SKM-1 (cell line): Measurements from ENCODE around the gene PIK3CD.

Experiments
- DNase-seq: peaks from one replicate; lab custom pipeline; 2025; ENCODE audit not compliant: unreplicated experiment; lab: John Stamatoyannopoulos, UW

Gene PIK3CD

DNA sequence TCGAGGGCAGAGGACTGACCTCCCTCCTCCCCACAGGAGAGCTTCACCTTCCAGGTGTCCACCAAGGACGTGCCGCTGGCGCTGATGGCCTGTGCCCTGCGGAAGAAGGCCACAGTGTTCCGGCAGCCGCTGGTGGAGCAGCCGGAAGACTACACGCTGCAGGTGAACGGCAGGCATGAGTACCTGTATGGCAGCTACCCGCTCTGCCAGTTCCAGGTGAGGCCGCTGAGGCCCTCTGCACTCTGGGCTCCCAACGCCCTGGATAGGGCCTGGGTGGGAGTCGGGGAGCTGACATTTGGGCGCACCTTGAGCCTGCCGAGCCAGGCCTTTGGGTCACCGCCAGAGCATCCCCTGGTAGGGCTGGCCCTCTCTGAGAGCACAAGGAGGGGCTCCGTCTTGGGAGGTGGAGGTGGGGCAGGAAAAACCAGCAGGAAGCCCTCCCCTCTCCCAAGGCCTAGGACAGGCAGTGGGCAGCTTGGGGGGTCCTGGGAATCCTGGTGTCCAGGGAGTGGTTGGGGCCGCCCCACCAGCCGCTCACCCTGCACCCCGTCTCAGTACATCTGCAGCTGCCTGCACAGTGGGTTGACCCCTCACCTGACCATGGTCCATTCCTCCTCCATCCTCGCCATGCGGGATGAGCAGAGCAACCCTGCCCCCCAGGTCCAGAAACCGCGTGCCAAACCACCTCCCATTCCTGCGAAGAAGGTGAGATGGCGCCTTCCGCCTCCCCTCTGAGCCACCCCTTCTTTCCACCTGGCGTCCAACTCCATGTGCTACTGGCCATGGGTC lies 65.1 kb downstream of the PIK3CD start:
- no peak for DNase-seq

DNA sequence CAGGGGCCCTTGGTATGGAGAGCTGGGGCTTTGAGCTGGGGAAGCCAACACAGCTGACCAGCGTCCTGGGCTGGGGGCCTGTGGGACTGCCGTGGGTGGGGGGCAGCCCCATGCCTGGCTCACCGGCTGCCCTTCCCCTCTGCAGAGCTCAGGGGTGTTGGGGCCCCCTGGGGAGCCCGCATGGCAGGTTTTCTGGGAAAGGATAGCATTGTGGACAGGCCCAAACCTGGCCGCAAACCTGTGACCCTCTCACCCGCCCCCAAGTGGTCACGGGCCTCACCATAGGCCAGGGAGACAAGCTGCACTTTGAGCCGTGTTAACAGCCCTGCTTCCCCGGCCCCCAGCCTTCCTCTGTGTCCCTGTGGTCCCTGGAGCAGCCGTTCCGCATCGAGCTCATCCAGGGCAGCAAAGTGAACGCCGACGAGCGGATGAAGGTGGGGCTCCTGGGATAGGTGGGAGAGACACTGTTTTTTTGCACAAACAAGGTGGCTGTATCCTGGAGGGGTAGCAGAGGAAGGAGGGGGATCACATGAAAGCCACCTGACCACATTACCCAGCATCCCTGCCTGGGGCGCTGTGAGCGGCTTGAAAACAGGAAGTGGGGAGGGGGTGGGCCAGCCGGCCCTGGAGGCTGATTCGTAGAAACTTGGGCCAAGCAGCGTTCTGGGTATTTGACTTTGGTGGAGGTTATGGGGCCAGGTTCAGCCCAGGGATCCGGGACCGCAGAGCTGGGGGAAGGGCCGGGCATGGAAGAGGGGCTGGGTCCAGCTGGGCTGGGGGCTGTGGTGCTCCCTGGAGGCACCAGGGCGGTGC lies 65.9 kb downstream of the PIK3CD start:
- no peak for DNase-seq

DNA sequence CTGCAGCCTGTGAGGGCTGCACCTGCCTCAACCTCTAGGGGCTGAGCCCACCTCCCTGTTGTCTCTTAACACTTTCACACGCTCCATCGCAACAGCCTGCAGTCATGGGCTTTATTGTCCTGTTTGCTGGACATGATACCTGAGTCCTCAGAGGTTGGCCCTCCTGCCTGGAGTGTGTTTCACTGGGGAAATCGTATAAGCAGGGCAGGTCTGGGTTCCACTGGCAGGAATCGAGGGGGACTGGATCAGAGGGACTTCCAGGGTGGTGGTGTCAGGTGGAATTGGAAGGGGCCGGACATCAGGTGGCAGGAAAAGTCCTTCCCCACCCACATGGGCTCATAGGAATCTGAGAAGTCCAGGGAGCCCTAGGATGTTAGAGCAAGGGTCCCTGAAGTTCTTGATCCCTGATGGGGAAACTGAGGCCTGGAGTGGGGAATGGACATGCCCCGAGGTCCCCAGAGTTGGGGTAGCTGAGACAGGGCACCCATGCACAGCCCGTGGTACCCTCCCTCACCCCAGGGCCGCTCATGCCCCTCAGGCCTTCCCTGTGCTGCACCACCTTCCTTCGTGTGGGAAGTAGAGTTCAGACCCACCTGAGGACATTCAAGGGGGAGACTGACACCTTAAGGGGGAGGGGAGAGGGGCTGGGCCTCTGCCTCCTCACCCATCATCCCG lies 66.6 kb downstream of the PIK3CD start:
- DNase-seq, result no peak

DNA sequence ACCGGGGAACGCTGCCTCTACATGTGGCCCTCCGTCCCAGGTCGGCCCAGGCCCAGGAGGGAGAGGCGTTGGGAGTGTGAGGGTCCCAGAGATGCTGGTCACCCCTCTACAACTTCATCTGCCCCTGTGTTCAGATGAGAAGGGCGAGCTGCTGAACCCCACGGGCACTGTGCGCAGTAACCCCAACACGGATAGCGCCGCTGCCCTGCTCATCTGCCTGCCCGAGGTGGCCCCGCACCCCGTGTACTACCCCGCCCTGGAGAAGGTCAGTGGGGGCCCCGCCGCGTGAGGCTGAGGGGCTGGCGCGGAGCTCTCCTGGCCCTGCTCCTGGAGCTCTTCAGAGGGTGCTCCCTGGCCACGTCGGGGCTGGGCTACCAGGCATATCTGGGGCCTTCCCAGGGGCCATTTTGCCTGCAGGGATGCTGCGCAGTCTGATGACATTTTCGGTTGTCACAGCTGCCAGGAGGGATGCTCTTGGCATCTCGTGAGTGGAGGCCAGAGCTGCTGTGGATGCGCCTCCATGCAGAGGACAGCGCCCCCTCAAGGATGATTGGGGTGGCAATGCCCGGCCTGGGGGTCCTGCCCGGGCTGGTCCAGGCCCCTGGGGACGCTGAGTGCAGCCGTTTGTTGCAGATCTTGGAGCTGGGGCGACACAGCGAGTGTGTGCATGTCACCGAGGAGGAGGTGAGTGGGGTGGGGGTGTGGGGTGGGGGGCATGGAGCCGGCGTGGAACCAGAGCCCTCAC lies 68.6 kb downstream of the PIK3CD start:
- DNase-seq, result no peak

DNA sequence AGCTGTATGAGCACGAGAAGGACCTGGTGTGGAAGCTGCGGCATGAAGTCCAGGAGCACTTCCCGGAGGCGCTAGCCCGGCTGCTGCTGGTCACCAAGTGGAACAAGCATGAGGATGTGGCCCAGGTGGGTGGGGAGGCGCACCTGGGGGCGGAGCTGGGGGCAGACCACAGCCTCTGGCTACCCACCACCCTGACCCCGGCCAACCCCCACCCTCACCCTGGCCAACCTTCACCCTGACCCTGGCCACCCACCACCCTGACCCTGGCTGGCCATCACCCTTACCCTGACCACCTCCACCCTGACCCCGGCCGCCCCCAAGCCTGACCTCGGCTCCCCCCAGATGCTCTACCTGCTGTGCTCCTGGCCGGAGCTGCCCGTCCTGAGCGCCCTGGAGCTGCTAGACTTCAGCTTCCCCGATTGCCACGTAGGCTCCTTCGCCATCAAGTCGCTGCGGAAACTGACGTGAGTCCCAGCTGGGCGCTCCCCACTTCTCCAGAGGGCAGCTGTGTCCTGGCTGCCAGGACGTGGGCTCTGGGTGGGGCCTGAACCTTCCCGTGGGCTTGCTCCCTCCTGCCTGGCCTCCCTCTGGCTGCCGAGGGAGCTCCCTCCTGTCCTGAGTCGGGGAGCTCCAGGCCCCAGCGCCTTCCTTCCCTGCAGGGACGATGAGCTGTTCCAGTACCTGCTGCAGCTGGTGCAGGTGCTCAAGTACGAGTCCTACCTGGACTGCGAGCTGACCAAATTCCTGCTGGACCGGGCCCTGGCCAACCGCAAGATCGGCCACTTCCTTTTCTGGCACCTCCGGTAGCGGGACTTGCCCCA lies 69.5 kb downstream of the PIK3CD start:
- no peak for DNase-seq

DNA sequence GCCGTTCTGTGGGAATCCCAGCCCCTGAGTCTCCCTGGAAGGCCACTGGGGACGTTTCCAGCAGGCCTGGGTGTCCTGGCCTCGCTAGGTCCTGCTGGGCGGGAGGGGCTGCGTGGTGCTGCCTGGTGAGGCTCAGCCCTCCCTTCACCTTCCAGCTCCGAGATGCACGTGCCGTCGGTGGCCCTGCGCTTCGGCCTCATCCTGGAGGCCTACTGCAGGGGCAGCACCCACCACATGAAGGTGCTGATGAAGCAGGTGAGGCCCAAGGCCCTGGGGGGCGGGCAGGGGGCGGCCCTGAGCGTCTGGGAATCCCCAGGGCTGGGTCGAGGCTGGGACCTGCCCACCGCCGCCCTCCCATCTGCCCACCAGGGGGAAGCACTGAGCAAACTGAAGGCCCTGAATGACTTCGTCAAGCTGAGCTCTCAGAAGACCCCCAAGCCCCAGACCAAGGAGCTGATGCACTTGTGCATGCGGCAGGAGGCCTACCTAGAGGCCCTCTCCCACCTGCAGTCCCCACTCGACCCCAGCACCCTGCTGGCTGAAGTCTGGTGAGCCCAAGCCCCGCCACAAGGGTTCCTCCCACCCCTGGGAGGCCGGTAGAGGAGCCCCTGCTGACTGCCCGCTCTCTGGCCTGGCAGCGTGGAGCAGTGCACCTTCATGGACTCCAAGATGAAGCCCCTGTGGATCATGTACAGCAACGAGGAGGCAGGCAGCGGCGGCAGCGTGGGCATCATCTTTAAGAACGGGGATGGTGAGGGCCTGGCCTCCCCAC lies 70.3 kb downstream of the PIK3CD start:
- no peak for DNase-seq

DNA sequence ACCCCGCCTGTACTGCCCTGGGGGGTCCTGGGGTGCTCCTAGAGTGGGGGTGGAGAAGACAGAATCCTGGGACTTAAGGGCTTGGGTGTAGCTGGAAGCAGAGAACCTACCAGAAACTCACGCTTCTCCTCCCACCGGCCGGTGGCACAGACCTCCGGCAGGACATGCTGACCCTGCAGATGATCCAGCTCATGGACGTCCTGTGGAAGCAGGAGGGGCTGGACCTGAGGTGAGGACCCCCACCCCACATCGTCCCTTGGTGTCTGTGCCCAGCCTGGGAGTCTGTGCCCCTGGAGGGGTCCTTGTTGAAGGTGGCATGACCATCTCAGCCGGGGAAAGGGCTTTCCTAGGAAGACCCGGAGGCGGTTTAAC lies 70.8 kb downstream of the PIK3CD start:
- no peak for DNase-seq

DNA sequence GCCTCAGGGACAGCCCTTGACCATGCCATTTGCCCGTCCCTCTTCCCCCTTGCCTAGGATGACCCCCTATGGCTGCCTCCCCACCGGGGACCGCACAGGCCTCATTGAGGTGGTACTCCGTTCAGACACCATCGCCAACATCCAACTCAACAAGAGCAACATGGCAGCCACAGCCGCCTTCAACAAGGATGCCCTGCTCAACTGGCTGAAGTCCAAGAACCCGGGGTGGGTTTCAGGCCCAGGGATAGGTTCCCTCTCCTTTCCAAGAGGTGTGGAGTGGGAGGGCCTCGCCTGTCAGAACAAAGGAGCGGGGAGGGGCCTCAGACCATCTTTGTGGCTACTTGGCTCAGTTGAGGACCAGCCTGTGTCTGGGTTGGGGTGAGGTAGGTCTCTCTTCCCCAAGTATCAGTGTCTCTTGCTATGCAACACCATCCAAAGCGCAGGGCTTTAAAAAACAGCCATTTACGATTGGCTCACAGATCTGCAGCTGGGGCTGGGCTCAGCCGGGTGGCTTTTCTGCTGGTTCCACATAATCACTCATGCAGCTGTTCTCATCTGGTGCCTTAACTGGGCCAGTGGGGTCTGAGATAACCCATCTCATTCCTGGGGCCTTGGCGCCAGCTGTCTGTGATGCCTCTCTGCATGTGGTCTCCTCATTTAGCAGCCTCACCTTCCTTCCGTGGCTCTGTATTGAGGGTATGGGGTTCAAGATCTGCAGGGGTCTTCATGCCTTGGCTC lies 71.7 kb downstream of the PIK3CD start:
- DNase-seq, result no peak

DNA sequence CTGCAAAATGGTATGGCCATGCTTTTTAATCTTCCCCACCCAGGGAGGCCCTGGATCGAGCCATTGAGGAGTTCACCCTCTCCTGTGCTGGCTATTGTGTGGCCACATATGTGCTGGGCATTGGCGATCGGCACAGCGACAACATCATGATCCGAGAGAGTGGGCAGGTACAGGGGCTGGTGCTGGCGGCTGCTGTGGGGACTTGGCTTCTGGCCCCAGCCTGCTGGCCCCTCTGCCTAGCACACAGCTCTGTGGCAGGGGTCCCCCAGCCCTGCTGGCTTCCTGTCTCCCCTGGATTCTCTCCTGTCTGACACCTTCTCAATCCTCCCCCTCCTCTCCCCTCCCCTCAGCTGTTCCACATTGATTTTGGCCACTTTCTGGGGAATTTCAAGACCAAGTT lies 72.4 kb downstream of the PIK3CD start:
- no peak for DNase-seq

DNA sequence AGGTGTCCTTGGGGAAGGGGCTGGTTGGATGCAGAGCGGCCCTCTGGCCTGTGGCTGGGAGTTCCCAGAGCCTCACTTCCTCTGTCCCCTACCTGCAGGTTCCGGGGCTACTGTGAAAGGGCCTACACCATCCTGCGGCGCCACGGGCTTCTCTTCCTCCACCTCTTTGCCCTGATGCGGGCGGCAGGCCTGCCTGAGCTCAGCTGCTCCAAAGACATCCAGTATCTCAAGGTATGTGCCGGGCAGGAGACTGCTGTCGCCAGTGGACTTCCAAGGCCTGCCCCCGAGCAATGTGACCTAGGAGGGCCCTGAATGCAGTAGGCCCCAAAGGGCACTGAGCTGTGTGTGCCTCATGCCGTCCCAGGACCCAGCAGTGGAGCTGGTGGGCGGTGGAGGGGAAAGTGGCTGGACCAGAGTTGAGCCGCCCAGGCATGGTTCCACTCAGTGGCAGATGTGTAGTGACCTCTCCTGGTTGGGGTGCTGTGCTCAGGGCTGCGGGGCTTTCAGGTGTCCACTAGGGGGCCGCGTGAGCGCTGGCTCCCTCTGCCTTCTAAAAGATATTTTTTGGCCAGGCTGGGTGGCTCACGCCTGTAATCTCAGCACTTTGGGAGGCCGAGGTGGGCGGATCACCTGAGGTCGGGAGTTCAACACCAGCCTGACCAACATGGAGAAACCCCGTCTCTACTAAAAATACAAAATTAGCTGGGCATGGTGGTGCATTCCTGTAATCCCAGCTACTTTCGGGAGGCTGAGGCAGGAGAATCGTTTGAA lies 73.4 kb downstream of the PIK3CD start:
- peak; percentile 54 for DNase-seq

DNA sequence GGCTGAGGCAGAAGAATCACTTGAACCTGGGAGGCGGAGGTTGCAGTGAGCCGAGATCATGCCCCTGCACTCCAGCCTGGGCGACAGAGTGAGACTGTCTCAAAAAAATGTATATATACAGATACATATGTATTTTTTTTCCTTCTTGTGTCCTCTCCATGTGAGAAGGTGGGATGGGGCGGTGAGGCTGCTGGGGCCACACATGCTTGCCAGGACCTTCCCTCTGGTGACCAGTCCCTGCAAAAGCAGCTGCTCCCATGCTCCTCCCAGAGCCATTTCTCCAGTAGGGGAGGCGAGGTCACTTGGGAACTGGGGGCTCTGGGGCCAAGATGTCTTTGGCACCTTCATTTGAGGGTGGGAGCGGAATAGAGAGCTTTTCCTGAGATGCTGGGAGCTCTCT lies 74.9 kb downstream of the PIK3CD start:
- no peak for DNase-seq

DNA sequence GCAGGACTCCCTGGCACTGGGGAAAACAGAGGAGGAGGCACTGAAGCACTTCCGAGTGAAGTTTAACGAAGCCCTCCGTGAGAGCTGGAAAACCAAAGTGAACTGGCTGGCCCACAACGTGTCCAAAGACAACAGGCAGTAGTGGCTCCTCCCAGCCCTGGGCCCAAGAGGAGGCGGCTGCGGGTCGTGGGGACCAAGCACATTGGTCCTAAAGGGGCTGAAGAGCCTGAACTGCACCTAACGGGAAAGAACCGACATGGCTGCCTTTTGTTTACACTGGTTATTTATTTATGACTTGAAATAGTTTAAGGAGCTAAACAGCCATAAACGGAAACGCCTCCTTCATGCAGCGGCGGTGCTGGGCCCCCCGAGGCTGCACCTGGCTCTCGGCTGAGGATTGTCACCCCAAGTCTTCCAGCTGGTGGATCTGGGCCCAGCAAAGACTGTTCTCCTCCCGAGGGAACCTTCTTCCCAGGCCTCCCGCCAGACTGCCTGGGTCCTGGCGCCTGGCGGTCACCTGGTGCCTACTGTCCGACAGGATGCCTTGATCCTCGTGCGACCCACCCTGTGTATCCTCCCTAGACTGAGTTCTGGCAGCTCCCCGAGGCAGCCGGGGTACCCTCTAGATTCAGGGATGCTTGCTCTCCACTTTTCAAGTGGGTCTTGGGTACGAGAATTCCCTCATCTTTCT lies 75.5 kb downstream of the PIK3CD start:
- no peak for DNase-seq

DNA sequence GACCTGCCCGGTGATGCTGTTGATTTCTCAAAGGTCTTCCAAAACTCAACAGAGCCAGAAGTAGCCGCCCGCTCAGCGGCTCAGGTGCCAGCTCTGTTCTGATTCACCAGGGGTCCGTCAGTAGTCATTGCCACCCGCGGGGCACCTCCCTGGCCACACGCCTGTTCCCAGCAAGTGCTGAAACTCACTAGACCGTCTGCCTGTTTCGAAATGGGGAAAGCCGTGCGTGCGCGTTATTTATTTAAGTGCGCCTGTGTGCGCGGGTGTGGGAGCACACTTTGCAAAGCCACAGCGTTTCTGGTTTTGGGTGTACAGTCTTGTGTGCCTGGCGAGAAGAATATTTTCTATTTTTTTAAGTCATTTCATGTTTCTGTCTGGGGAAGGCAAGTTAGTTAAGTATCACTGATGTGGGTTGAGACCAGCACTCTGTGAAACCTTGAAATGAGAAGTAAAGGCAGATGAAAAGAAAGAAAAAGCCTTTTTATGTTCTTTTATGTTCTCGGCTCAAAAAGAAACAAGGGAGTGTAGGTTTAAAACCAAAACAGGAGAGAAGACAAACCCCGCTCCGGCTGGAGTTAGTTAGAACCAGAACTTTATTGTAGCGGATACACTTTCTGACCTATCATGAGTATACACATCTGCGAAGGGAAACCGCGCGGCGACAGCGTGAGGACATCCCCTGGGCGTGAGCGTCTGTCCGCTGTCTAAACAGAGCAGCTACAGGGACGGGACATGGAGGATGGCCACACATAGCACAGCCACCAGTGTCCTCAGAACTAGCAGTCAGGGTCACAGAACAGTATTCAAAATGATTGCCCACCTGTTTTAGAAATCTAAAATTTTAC lies 77.1 kb downstream of the PIK3CD start:
- no peak for DNase-seq

DNA sequence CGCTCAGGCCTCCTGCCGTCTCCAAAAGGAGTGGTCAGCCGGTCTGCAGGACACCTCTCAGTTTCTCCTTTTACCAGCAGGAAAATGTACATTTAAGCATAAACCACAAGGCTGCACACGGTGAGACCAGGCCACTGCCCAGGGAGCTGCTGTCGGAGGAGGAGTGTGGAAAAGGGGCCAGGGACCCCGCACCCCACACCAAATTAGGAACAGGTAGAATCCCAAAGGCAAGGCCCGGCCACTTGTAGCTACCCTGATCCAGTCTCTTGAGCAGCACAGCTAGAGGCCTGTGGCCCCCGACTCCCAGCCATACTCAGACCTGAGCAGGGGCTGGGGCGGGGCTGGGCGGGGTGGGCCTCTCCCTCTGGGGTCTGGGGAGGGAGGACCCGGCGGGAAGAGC lies 78.0 kb downstream of the PIK3CD start:
- DNase-seq, result no peak

DNA sequence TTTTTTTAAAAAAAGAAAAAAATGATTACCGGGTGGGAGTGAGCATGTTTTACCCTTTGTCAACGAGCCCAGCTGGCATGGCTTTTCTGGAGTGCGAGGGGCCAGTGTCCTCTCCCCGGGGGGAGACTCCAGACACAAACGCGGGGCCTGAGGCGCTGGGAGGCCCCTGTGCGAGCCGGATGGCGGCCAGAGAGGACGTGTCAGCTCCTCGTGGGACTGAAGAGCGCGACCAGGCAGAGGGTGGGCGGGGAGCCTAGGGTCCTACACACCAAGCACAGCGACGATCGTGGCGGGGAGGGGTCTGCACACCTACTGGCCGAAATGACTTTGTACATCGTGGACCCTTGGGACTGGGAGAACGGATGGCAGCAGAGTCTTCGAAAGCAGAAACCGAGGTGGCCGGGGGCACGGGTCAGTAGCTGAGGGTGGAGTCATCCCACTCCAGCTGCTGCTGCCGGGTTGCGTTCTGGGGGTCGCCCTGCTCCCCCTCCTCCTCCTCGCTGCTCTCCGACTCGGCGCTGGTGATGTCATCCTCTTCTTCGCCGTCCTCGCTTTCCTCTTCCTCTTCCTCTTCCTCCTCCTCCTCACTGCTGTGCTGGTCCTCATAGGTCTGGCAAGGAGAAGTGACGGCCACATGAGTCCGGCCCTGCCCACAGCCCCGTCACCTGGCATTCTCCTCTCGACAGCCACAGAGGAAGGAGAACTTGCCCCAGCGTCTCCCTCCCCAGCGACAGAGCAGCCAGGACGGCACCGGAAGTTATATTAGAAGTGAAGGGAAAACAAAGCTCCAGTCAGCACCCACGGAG lies 78.8 kb downstream of the PIK3CD start:
- no peak for DNase-seq

DNA sequence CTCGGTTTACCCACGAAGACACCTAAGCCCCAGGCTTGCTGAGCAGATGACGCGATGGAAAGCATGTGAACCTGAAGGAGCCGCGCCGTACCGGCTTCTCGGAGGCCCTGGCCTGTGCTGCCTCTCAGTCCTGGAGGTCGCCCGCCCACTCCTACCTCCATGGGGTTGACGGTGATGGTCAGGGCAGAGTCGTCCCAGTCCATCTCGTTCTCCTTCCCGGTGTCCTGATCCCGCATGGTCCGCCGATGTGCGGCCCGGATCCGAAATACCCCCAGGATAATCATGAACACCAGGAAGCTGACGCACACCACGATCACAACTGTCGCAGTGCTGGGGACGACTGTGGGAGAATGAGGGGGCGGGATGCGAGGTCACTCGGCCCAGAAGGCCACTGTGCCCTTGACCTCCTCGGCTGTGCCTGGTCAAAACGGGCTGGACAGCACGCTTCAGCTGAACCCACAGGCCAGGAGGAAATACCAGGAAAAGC lies 79.6 kb downstream of the PIK3CD start:
- DNase-seq, result no peak
